Endothelial cell of umbilical vein (primary cell): ENCODE measurements around the gene MAST4. TPM values are rescaled to one million over a fixed set of nuclear protein-coding genes. Genes with fewer than 3 reads are reported as not detected.

ENCODE experiments used
- BruUV-seq: library from RNA; stranded (reverse); fragments of 400-500 nt; replicated peaks from 2 replicates; lab custom pipeline; 2021; lab: Mats Ljungman, UMichigan
- CTCF ChIA-PET: fragments of 300-600, 350-600 bp; sonication (Branson Sonifier 250); formaldehyde crosslinking; loops from one replicate; lab custom pipeline; 2021; ENCODE audit warnings: antibody characterized with exemption, inconsistent platforms; lab: Charles Lee
- POLR2A ChIA-PET: fragments of 300-600, 350-600 bp; sonication (Branson Sonifier 250); formaldehyde crosslinking; loops from one replicate; lab custom pipeline; 2021; ENCODE audit warnings: antibody characterized with exemption, inconsistent platforms; lab: Charles Lee
- DNase-seq: peaks from one replicate; pipeline ENCODE4 v3.0.0-alpha.2; 2011; ENCODE audit warnings: low read depth, low spot score
- FAIRE-seq: peaks from 2 replicates; lab custom pipeline; 2011; peaks lifted over from hg19 to GRCh38; lab: Jason Lieb, UNC
- H2AFZ ChIP-seq: 2 replicates; pipeline ENCODE4 v1.6.0; 2012; ENCODE audit warnings: low read depth, low read length, control low read depth, inconsistent platforms
- H3K27ac ChIP-seq: 2 replicates; pipeline ENCODE4 v1.5.1; 2011; ENCODE audit warnings: low read depth, mild to moderate bottlenecking, control low read depth, low read length, moderate library complexity; ENCODE audit not compliant: insufficient read depth
- H3K27me3 ChIP-seq, 2 experiments: 2 replicates each; pipeline versions ENCODE4 v1.6.0 to v1.6.1; 2011; ENCODE audit warnings: low read length in 2 of 2, mixed read lengths in 1 of 2; ENCODE audit not compliant: control insufficient read depth in 2 of 2, insufficient read depth in 2 of 2
- H3K36me3 ChIP-seq, 2 experiments: 2 replicates in 1 of 2; 3 replicates in 1 of 2; pipeline ENCODE4 v1.5.1; 2011; ENCODE audit warnings: low read length in 2 of 2, mild to moderate bottlenecking in 1 of 2, moderate library complexity in 1 of 2; ENCODE audit not compliant: control insufficient read depth in 2 of 2, insufficient read depth in 2 of 2; ENCODE audit errors: extremely low read depth in 1 of 2
- H3K4me1 ChIP-seq: 3 replicates; pipeline ENCODE4 v1.5.1; 2011; ENCODE audit warnings: mild to moderate bottlenecking, low read length; ENCODE audit not compliant: control insufficient read depth, insufficient read depth; ENCODE audit errors: extremely low read depth
- H3K4me2 ChIP-seq: 2 replicates; pipeline ENCODE4 v1.6.1; 2011; ENCODE audit warnings: low read length, control low read depth, mixed read lengths; ENCODE audit not compliant: insufficient read depth
- H3K4me3 ChIP-seq, 3 experiments: fragments of 200-600 bp in 1 of 3; sonication (generic), shearing (Covaris generic) in 1 of 3; replicated peaks in 1 of 3; 2 replicates each; pipeline ENCODE4 v1.5.1; 2011 to 2016; ENCODE audit warnings: control low read depth in 3 of 3, low read length in 3 of 3, mild to moderate bottlenecking in 2 of 3, inconsistent platforms in 1 of 3, low read depth in 1 of 3, moderate library complexity in 1 of 3; ENCODE audit not compliant: insufficient read depth in 1 of 3
- H3K79me2 ChIP-seq: 2 replicates; pipeline ENCODE4 v1.6.0; 2012; ENCODE audit warnings: low read length, inconsistent platforms; ENCODE audit not compliant: control insufficient read depth, insufficient read depth
- H3K9ac ChIP-seq: replicated peaks from 2 replicates; pipeline ENCODE3; 2011; ENCODE audit warnings: low read length, control low read depth; ENCODE audit not compliant: insufficient read depth; ENCODE audit errors: extremely low read depth
- H3K9me1 ChIP-seq: replicated peaks from 3 replicates; pipeline ENCODE4 v1.6.0; 2011; ENCODE audit warnings: mild to moderate bottlenecking, low read length; ENCODE audit not compliant: control insufficient read depth, insufficient read depth; ENCODE audit errors: extremely low read depth
- H3K9me3 ChIP-seq: replicated peaks from 2 replicates; pipeline ENCODE4 v1.5.1; 2012; ENCODE audit warnings: low read length, inconsistent platforms; ENCODE audit not compliant: control insufficient read depth, insufficient read depth
- H4K20me1 ChIP-seq: replicated peaks from 2 replicates; pipeline ENCODE3; 2011; ENCODE audit warnings: mild to moderate bottlenecking, low read length; ENCODE audit not compliant: control insufficient read depth, insufficient read depth; ENCODE audit errors: extremely low read depth
- CTCF ChIP-seq, 2 donors: IDR thresholded peaks; 1 replicate in 1 of 2; 2 replicates in 1 of 2; pipeline ENCODE4 v1.5.1; 2011; ENCODE audit warnings: low read length in 2 of 2, mild to moderate bottlenecking in 2 of 2, moderate library complexity in 2 of 2, control low read depth in 1 of 2, inconsistent platforms in 1 of 2, low read depth in 1 of 2; ENCODE audit not compliant: insufficient read depth in 1 of 2; ENCODE audit errors: extremely low read depth in 1 of 2
- EZH2 ChIP-seq: IDR thresholded peaks from 2 replicates; pipeline ENCODE4 v1.6.1; 2012; ENCODE audit warnings: borderline replicate concordance, low read depth, mild to moderate bottlenecking, moderate library complexity, low read length, inconsistent platforms; ENCODE audit not compliant: severe bottlenecking
- FOS ChIP-seq: IDR thresholded peaks from 2 replicates; pipeline ENCODE4 v1.6.1; 2011; ENCODE audit warnings: mild to moderate bottlenecking, low read length, moderate library complexity, borderline replicate concordance; ENCODE audit not compliant: insufficient read depth
- GATA2 ChIP-seq: IDR thresholded peaks from 2 replicates; pipeline ENCODE4 v1.7.0; 2011; ENCODE audit warnings: low read depth, mild to moderate bottlenecking, moderate library complexity, mixed read lengths, low read length; ENCODE audit not compliant: insufficient read length, insufficient read depth
- JUN ChIP-seq: IDR thresholded peaks from 2 replicates; pipeline ENCODE4 v1.6.1; 2011; ENCODE audit warnings: borderline replicate concordance, low read depth; ENCODE audit not compliant: insufficient read length, insufficient read depth
- MYC ChIP-seq: IDR thresholded peaks from one replicate; pipeline ENCODE4 v1.6.1; 2011; ENCODE audit warnings: mild to moderate bottlenecking, low read depth, low read length
- POLR2A ChIP-seq: IDR thresholded peaks from 2 replicates; pipeline ENCODE4 v1.6.1; 2012; ENCODE audit warnings: low read depth, mild to moderate bottlenecking, control low read depth, low read length
- POLR2AphosphoS5 ChIP-seq: IDR thresholded peaks from 2 replicates; pipeline ENCODE4 v1.6.1; 2012; ENCODE audit warnings: low read depth, mild to moderate bottlenecking, control low read depth, low read length, moderate library complexity; ENCODE audit not compliant: insufficient read depth
- dilution Hi-C: fragments of 300-500 bp; cut with MboI; formaldehyde crosslinking; loops from one replicate; pipeline ENCODE4 v1.15.0; 2019; ENCODE audit warnings: low sequenced_read_pairs; ENCODE audit not compliant: extremely low pct_ligation_motif_present
- intact Hi-C: fragments of 100-400 bp; cut with micrococcal nuclease; formaldehyde crosslinking; loops from one replicate; pipeline ENCODE4 v1.10.0; 2022
- polyA plus RNA-seq, 4 experiments: library from polyadenylated mRNA; depleted of rRNA in 3 of 4; stranded (reverse) in 3 of 4; unstranded in 1 of 4; fragments of >200 nt; gene quantifications; 2 replicates each; pipeline versions ENCODE4 v1.2.1 to v1.2.3, GENCODE V29; 2011 to 2012; ENCODE audit warnings: missing spikeins in 1 of 4
- total RNA-seq: library from RNA; stranded (reverse); gene quantifications from 2 replicates; pipeline ENCODE4 v1.2.3, GENCODE V29; 2021

The MAST4 gene
- total and polyA plus RNA-seq, 2 donors (not counting 3 experiments of a cell fraction or from before 2014, with no cell fraction given) = 40.2 to 116 TPM

- H3K79me2 ChIP-seq = no peaks in the 10 kb centered on the region
- no peak for FAIRE-seq
- H3K27ac ChIP-seq = no peak overlapping the region
- CTCF ChIA-PET = interaction anchor here (1.3 kb wide), 1 partner anchor 26 kb away, joined by 3 read pairs; no protein-coding TSS in a partner anchor
- no peak for TF ChIP-seq FOS
- no peak for TF ChIP-seq MYC
- TF ChIP-seq CTCF (IDR thresholded peaks at IDR 0.05; ENCODE audit: extremely low read depth in 1 of 2, insufficient read depth in 1 of 2, low read depth in 1 of 2, low read length in 2 of 2) = no peak
- TF ChIP-seq POLR2AphosphoS5 = no peak
- no peak for TF ChIP-seq EZH2
- no peak for TF ChIP-seq JUN
- TF ChIP-seq POLR2A = no peak
- TF ChIP-seq GATA2 = no peak
- H3K27me3 ChIP-seq = no peaks in the 10 kb centered on the region
- intact Hi-C loops = no loop called here
- H3K36me3 ChIP-seq = peaks cover 13 to 23% of the 10 kb centered on the region in 2 experiments
- H3K9ac ChIP-seq = no peak overlapping the region
- H2AFZ ChIP-seq = no peak overlapping the region
- no peak for DNase-seq
- no peaks in the 10 kb centered on the region for H3K9me1 ChIP-seq
- H4K20me1 ChIP-seq = no peaks in the 10 kb centered on the region
- BruUV-seq = no TSS peak
- no peaks in the 10 kb centered on the region for H3K4me1 ChIP-seq
- dilution Hi-C loops = no loop called here
- H3K9me3 ChIP-seq = no peaks in the 10 kb centered on the region
- H3K4me2 ChIP-seq = no peak overlapping the region
- no peak overlapping the region for H3K4me3 ChIP-seq
- POLR2A ChIA-PET = no interaction called here
These were observed 533.6 kb downstream of the MAST4 start for GRCh38 chr5:67129768-67130167.
